CD4-positive, alpha-beta T cell treated with Interleukin-4 for 1 hour (primary cell): ENCODE results near the gene LSMEM2.
"Not testable (repeated sequence)": the region's sequence is repeated elsewhere in the genome, so short reads cannot be mapped to it uniquely, and the experiment has no call there.

ENCODE experiments used
- DNase-seq, 2 donors: peaks; one replicate each; pipeline ENCODE4 v3.0.0-alpha.2; 2020 to 2022

Gene LSMEM2

DNA sequence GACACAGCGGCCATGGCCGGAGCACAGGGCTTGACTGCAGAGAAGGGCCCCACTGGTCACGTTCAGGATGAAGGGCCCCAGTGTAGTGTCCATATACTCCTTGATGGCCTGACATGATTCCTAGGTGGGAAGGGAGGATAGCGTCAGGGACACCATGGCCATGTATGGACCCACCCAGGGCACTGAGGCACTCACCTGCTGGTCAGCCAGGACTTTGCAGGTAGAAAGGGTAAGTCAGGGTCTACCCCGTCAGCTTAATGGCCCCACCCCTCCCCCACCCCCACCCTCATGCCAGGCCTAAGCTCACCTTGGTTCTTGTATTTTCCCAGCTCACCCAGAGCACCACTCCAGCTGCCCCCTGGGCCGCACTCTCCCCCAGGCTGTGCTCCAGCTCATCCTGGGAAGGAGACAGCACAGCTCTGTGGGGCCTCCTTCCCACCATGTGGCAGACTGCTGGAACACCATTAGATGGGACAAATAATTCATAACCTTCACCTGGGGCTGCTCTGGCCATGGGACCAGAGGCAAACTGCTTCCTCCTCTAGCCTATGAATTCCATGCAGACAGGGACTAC lies 21.9 kb downstream of the LSMEM2 start:
- DNase-seq = no peak

- no peak for DNase-seq
Observed at GRCh38 chr3:50302095-50303012, 23.5 kb downstream of the LSMEM2 start.

GRCh38 chr3:50303013-50303815 lies 24.3 kb downstream of the LSMEM2 start, which contains the start of gene HYAL1:
HYAL1 (minus strand) TSS chr3:50303574; CDS start chr3:50302956, 618 bp downstream.
- no peak for DNase-seq

DNA sequence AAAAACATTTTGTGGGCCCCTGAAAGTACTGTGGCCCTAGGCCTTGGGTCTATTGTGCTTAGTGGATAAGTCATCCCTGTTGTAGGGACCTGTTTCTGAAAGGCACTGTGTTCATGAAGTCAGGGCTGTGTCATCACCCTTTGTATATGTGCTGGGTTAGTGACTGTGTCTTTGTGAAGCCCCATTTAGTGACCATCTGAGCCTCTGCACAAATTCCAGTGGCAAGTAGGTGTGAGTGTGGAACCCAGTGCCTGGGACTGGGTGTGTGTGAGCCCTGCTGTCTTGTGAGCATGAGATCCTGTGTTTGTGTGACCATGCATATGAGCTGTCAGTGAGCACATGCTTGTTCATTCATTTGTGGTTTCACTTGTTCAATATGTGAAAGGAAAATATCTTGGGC lies 25.7 kb downstream of the LSMEM2 start:
- DNase-seq = no peak

- DNase-seq = not testable (repeated sequence)
Observed at GRCh38 chr3:50312041-50312440, 33.2 kb downstream of the LSMEM2 start.

DNA sequence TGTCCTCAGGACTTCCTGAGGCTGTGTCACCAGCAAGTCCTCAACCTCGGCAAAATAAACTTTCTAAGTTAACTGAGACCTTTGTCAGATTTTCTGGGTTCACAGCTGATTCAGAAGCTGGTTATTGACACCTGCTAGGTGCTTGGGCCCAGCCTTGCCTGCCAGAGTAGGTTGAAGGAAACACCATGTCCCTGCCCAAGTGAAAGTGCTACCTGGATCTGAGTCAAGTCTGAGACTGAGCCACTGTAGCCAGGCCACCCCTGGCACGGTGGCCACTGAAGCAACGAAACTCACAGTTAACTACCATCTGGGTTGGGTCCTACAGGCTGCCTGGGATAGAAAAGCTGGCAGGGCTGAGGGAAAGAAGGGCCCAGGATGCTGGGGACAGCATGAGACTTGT lies 35.5 kb downstream of the LSMEM2 start:
- DNase-seq = no peak

GRCh38 chr3:50314816-50315215 lies 35.9 kb downstream of the LSMEM2 start:
- DNase-seq = no peak

- peak; percentile 62 to 76 for DNase-seq
Observed at GRCh38 chr3:50316657-50317242, 37.9 kb downstream of the LSMEM2 start.

DNA sequence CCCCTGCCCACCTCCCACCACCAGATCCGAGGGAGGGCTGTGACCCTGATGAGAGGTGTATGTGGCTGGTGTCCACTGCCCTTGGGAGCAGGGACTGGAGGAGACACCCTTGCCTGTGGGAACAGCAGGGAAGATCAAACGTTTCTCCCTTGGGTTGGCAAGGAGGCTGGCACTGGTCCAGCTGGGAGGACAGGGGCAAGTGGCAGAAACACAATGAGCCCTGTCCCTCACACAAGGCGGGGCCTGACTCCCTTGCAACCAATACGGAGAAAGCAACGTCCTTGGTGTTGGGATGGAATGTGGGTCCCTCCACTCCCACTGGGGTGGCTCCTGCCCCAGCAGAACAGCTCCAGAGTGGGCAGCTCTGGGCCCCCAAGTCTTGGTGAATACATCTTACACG lies 38.4 kb downstream of the LSMEM2 start:
- no peak for DNase-seq

GRCh38 chr3:50318163-50318562 lies 39.3 kb downstream of the LSMEM2 start:
- DNase-seq = no peak

- peak in 1 of 2 donors; percentile 24 for DNase-seq
Observed at GRCh38 chr3:50318615-50319014, 39.7 kb downstream of the LSMEM2 start.

- no peak for DNase-seq
Observed at GRCh38 chr3:50319181-50319893, 40.5 kb downstream of the LSMEM2 start.

GRCh38 chr3:50319894-50320625 lies 41.2 kb downstream of the LSMEM2 start:
- no peak for DNase-seq

GRCh38 chr3:50320853-50321335 lies 42.0 kb downstream of the LSMEM2 start:
- peak in 1 of 2 donors; percentile 54 for DNase-seq

DNA sequence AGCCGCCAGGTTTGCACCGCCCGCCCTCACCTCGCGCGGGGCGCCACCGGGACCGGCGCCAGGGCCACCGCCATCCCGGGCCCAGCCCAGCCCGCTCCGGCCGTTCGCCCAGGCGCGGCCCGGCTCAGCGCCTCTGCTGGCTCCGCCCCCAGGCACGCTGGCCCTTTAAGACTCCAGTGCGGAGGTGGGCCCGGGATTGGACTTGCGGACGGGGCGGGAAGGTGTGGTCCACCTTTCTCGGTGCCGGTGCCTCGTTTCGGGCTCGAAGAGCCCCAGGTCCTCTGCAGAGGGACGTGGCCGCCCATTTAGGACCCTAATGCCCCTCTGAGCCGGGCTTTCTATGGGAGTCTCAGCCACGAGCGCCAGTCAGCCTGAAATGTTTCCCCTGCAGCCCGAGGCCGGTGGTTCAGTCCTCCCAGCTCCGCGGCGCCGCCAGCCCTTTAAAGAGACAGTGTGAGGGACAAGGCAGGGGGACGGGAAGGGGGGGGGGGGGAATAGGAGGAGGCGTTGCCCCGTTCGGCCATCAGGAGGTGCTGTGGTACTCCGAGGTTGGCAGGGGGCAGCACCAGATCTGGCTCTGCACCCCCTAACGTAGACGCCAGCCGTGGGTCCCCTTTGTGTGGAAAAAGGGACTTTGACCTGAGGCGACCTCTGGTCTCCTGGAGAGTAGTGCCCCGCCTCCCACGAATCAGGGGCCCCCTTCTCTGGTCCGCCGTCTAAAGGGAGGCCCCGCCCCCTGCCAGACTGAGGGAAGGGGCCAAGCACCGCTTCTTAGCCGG lies 42.6 kb downstream of the LSMEM2 start:
- DNase-seq = peak; percentile 84 to 87

- DNase-seq = no peak
Observed at GRCh38 chr3:50322115-50322385, 43.2 kb downstream of the LSMEM2 start.

DNA sequence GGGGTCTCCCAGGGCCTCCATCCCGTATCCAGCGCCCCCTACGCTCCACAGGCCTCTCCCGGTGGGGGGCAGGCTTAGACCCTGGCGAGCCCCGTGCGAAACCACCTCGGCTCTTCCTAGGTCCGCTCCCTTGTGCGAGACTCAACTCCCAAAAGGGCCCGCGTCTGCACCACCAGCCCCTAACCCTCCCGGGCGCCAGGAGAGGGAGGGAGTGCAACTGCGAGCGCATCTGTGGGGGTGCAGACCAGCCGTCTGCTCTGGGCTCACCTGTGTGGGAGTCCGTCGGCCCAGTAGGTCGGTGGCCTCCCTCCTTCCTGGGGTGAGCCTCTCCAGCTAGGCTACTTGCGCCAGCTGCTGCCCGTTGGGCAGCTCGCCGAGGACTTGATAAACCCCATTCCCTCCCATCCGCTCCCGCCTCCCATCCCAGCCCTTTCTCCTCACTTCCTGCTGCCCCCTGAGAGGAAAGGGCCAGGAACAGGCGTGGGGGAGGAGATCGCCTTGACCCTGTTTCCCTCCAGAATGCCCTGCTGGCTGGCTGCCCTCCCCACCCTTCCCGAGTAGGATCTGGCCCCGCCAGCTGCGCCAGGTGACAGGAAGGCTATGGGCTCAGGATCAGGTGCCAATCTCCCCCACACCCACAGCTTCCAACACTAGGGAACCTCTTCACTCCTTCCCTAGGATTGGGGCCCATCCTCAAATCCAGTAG lies 43.7 kb downstream of the LSMEM2 start, which contains the start of gene HYAL2:
Gene HYAL2 (minus strand): TSS at position 360 of the 706 bp plus-strand sequence. CDS start 2,256 bp downstream, outside the sequence.
- no peak for DNase-seq

DNA sequence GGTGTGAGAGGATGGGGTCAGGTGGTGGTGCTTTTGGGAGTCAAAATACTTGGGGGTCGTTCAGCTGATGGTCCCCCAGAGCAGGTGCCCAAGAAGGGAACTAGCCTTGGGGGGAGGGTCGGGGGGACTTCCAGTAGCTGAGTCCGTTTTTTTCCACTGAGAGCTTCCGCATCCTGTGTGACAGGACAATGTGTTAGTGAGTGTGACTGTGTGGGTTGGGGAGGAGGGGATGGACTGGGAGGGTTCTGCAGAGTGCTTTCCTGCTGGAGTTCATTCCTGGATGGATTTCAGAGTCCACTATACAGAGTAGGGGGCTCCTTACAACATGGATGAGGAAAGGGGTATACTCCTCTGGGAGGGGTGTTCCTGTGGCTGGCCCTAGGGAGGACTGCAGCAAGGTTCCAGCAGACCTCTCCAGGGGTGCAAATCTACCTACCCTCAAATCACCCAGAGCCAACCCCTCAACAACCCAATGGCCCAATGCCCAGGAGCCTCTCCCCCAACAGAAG lies 44.3 kb downstream of the LSMEM2 start:
- DNase-seq = no peak

DNA sequence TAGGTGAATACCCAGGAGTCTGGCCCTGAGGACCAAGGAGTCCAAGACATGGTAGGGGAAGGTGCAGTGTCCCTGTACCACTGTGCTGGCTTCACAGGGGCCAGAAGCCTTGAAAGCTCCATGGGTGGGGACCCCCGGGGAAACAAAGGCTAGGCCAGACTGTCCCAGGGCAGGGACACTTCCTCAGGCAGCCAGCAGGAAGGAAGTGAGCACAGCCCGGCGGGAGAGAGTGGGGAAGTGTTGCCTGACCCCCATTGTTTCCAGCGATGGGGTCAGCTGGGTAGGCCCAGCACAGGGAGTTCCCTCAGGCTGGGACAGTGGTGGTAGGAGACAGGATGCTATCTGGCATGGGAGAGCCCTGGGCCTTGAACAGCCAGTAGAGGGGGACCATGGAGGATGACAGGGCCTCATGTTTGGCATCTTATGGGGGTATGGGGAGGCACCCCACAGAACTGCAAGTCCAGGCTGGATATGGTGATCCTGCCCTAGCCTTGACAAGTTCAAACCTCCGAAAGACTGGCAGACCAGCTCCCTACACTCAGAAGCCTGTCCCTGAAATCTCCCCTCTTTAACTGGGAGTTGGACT lies 44.8 kb downstream of the LSMEM2 start:
- no peak for DNase-seq
